NCI-H1436 (cell line): ENCODE data around the gene ARHGAP28.

ENCODE experiments used
- DNase-seq: peaks from one replicate; lab custom pipeline; 2025; lab: John Stamatoyannopoulos, UW

Gene ARHGAP28

GRCh38 chr18:6729247-6730091 is at the start of gene ARHGAP28:
Gene ARHGAP28, plus strand, starts transcription at chr18:6729716. Its CDS starts 106 bp downstream, at chr18:6729822.
- DNase-seq = peak; percentile 43

- DNase-seq = no peak
Measured at GRCh38 chr18:6681331-6681875, 48.1 kb upstream of the ARHGAP28 start.

- no peak for DNase-seq
Measured at GRCh38 chr18:6682437-6683111, 46.9 kb upstream of the ARHGAP28 start.

GRCh38 chr18:6683112-6683876 is 46.2 kb upstream of the ARHGAP28 start:
- DNase-seq = no peak

- DNase-seq = no peak
Measured at GRCh38 chr18:6687676-6688075, 41.8 kb upstream of the ARHGAP28 start.

GRCh38 chr18:6708890-6709289 is 20.6 kb upstream of the ARHGAP28 start:
- no peak for DNase-seq

- no peak for DNase-seq
Measured at GRCh38 chr18:6711467-6711866, 18.0 kb upstream of the ARHGAP28 start.

GRCh38 chr18:6712401-6712800 is 17.1 kb upstream of the ARHGAP28 start:
- DNase-seq = no peak

- no peak for DNase-seq
Measured at GRCh38 chr18:6714010-6714409, 15.5 kb upstream of the ARHGAP28 start.

GRCh38 chr18:6718267-6718666 is 11.2 kb upstream of the ARHGAP28 start:
- DNase-seq = no peak

- DNase-seq = no peak
Measured at GRCh38 chr18:6719098-6719846, 10.2 kb upstream of the ARHGAP28 start.

GRCh38 chr18:6719910-6720683 is 9.4 kb upstream of the ARHGAP28 start:
- no peak for DNase-seq

GRCh38 chr18:6721755-6722154 is 7.8 kb upstream of the ARHGAP28 start:
- no peak for DNase-seq

GRCh38 chr18:6722690-6723089 is 6.8 kb upstream of the ARHGAP28 start:
- no peak for DNase-seq

- DNase-seq = no peak
Measured at GRCh38 chr18:6724331-6724730, 5.2 kb upstream of the ARHGAP28 start.

GRCh38 chr18:6728331-6728730 is 1.2 kb upstream of the ARHGAP28 start:
- no peak for DNase-seq

- DNase-seq = no peak
Measured at GRCh38 chr18:6728809-6729246, 688 bp upstream of the ARHGAP28 start.

GRCh38 chr18:6730416-6731221 is 1.1 kb downstream of the ARHGAP28 start:
- DNase-seq = no peak

GRCh38 chr18:6731222-6731596 is 1.7 kb downstream of the ARHGAP28 start:
- DNase-seq = no peak

GRCh38 chr18:6732952-6733351 is 3.4 kb downstream of the ARHGAP28 start:
- no peak for DNase-seq
